RCC 7860 (cell line): ENCODE results near the gene ARL6IP1.

Experiments
- DNase-seq: peaks from one replicate; pipeline ENCODE4 v3.0.0-alpha.2; 2015; ENCODE audit warnings: low spot score
- FAIRE-seq: peaks from 2 replicates; lab custom pipeline; 2012; peaks lifted over from hg19 to GRCh38; lab: Jason Lieb, UNC

Gene ARL6IP1

GRCh38 chr16:18801145-18801972 lies at the start of gene ARL6IP1:
ARL6IP1 (minus strand) TSS chr16:18801549; CDS start chr16:18801466, 83 bp downstream.
- peak; percentile 92 for FAIRE-seq

DNA sequence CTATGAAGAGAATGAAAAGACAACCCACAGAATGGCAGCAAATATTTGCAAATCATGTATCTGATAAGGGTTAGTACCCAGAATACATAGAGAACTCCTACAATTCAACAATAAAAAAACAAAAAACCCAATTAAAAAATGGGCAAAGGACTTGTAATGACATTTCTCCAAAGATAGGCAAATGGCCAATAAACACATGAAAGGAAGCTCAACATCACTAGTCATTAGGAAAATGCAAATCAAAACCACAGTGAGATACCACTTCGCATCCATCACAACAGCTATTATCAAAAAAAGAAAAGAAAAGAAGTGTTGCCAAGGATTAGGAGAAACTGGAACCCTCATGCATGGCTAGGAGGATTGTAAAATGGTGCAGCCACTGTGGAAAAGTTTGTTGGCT lies 45.1 kb upstream of the ARL6IP1 start:
- FAIRE-seq: no peak
- no peak for DNase-seq

More at GRCh38 chr16:18801145-18801972, at the start of gene ARL6IP1:
- peak; percentile 98 for DNase-seq

GRCh38 chr16:18842565-18842964 lies 41.2 kb upstream of the ARL6IP1 start:
- no peak for DNase-seq
- FAIRE-seq: no peak

GRCh38 chr16:18841833-18842525 lies 40.6 kb upstream of the ARL6IP1 start:
- DNase-seq (no peak), FAIRE-seq (no peak)

- DNase-seq: no peak
Measured at GRCh38 chr16:18839555-18839954, 38.2 kb upstream of the ARL6IP1 start.

DNA sequence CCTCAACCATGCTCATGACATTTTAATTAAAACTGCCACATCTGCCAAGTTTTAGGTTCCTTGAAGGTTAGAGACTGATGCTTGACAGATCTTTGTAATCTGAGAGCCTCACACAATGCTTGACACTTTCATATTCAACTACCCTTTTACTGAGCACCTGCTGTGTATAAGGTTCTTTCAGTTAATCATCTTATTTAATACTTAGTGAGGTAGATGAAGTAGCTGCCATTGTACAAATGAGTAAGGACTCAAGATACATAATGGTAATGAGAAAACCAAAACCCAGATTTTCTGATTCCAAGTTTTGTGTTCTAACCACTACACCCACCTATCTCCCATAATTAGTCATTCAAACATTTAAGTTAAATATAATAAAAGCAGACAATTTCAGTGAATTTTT lies 35.4 kb upstream of the ARL6IP1 start:
- FAIRE-seq: no peak
- no peak for DNase-seq

More at GRCh38 chr16:18839555-18839954, 38.2 kb upstream of the ARL6IP1 start:
- no peak for FAIRE-seq

- FAIRE-seq (no peak), DNase-seq (no peak)
Measured at GRCh38 chr16:18834864-18835263, 33.5 kb upstream of the ARL6IP1 start.

- no peak for DNase-seq
- FAIRE-seq: no peak
Measured at GRCh38 chr16:18833707-18834505, 32.6 kb upstream of the ARL6IP1 start.

DNA sequence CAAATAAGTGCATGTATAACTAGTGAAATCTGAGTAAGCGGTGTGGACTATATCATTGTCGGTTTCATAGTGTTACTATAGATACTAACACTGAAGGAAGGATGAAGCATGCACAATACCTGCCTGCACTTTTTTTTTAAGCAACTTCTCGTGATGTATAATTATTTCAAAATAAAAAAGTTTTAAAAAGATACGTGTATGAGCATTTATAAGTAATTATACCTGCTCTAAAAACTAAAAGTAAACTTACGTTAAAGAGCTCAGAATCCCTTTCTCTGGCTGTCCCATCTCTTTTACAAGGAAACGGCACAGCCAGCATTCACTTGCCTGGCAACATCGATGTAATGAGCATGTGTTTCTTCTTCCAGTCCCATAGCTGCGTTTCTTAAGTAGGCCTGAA lies 31.3 kb upstream of the ARL6IP1 start:
- no peak for FAIRE-seq
- DNase-seq: no peak

- DNase-seq (no peak), FAIRE-seq (no peak)
Measured at GRCh38 chr16:18832006-18832405, 30.7 kb upstream of the ARL6IP1 start.

DNA sequence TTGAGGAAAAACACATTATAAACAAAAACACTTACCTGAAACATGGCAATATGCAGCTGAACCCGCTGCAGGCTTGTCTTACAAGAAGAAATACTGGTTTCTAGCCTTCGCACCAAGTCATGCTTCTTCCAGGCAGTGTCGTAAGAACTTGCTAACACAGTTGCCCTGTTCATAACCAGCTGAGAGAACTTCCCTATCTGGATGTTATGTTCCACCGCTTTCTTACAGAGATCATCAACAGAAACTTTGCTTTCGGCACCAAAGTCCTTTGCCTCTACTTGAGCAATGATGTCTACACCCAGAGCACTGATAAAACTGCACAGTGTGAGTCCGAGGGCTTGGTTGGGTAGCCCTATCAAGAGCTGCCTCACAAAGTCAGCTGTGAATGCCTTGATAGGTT lies 27.9 kb upstream of the ARL6IP1 start:
- DNase-seq (no peak), FAIRE-seq (no peak)

DNA sequence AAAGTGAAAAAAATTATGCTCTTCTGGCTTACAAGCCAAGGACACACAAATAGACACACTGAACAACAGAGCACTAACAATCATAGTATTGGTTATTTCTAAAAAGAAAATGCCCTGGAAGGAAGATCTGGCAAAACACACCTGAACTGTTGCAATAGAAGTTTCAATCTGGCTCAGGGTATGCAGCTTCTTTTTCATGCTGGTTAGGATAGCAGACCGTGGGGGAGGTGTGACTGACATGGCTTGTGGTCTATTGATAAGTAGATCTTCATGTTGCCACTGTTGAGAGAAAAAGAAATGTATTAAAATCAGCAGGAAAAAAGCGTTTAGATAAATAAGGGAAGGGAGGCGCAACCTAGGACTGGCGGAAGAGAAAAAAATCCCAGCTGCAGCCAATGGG lies 26.5 kb upstream of the ARL6IP1 start:
- no peak for FAIRE-seq
- DNase-seq: no peak

- DNase-seq (no peak), FAIRE-seq (no peak)
Measured at GRCh38 chr16:18816286-18816685, 14.9 kb upstream of the ARL6IP1 start.

DNA sequence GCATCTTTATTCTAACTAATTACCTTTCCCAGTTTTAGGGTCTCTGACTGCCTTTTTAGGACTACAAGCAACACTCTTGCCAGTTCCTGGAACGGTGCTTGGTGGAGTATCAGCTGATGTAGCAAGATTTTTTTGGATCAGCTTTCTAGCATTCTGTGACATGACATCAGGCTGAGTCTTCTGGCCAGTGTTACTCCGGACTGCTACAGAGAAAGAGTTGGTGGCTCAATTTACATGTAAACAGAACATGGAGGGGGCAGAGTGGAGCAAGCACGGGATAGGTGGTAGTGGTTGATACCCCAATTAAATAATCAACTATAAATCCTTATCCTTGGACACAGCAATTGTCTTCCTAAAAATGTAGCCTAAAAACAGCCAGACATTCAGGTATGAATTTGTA lies 10.6 kb upstream of the ARL6IP1 start:
- DNase-seq (no peak), FAIRE-seq (no peak)

DNA sequence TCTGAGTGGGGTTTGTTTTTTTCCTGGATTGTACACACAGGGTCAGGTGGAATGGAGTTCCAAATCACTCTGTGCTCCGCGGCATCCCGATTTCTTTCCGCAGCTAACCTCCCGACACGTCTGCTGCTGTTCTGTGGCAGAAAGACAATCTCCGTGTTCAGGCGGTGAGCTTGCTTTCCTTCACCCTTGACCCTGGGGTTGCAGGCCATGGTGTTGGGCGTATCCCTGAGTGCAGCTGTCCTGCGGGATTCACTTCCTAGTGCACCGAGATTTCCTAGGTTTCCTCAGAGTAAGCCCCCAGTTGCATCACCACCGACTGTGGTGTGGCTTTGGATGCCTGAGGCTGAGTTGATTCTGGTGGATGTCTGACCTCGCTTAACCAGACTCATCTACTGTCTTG lies 7.8 kb upstream of the ARL6IP1 start:
- no peak for DNase-seq
- FAIRE-seq: no peak

DNA sequence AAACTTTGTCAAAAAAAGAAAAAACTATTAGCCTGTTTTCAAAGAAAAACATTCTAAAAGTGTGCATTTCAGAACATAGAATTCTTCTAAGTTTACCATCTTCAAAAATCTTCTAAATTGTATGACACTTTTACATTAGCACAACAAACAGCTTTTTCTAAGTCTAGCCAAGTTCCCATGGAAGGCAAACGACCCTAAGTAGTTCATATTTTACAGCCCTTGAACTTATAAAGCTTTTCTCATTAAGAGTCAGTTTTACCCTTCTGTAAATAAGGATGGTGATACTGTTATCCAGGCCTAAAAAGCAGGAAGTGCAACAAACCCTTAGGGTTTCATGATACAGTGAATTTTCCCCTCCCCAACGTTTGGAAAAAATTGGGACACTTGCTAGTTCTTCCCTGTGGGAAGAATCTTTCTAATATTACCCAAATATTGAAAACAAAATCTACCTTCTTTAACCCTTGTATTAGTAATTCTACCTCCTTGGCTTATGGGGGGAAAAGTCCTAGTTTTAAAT lies 4.0 kb upstream of the ARL6IP1 start:
- FAIRE-seq (no peak), DNase-seq (no peak)

DNA sequence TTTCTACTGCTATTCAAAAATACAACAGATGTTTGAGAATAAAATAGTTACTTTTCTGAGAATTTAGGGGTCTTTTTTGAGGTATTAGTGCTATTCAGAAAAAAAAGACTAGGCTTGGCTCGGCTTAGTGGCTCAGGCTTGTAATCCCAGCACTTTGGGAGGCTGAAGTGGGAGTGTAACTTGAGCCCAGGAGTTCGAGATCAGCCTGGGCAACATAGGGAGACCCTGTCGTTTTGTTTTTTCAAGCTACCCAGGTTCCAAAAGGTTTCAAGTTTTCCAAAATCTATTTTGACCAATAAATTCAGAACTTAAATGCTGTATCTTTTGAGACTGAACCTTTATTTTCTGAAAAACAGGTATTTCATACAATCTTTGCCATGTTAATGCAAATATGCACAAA lies 3.2 kb upstream of the ARL6IP1 start:
- FAIRE-seq (no peak), DNase-seq (no peak)

GRCh38 chr16:18803569-18804462 lies 2.5 kb upstream of the ARL6IP1 start:
- FAIRE-seq (peak; percentile 75), DNase-seq (no peak)

- DNase-seq: no peak
- FAIRE-seq: no peak
Measured at GRCh38 chr16:18802767-18803343, 1.5 kb upstream of the ARL6IP1 start.

- DNase-seq (no peak), FAIRE-seq (no peak)
Measured at GRCh38 chr16:18800775-18801144, 589 bp downstream of the ARL6IP1 start.
